H1 (cell line): ENCODE data around the gene CELF1. TPM values are rescaled to one million over a fixed set of nuclear protein-coding genes. Genes with fewer than 3 reads are reported as not detected.

ENCODE experiments used
- CTCF ChIA-PET: fragments of 300-600 bp; sonication (Branson Sonifier 250); formaldehyde crosslinking; loops from one replicate; lab custom pipeline; 2021; ENCODE audit not compliant: partially characterized antibody; lab: Charles Lee
- POLR2A ChIA-PET: fragments of 300-600 bp; sonication (Branson Sonifier 250); formaldehyde crosslinking; loops from one replicate; lab custom pipeline; 2021; ENCODE audit warnings: inconsistent platforms; ENCODE audit not compliant: partially characterized antibody; lab: Charles Lee
- DNase-seq, 2 experiments: peaks; one replicate each; pipeline versions ENCODE4 v3.0.0 to v3.0.0-alpha.2; 2010 to 2022; ENCODE audit warnings: low spot score in 2 of 2, low read depth in 1 of 2, mixed read lengths in 1 of 2
- FAIRE-seq: peaks from 2 replicates; lab custom pipeline; 2011; peaks lifted over from hg19 to GRCh38; lab: Jason Lieb, UNC
- H2AFZ ChIP-seq: 2 replicates; pipeline ENCODE4 v1.8.1; 2012; ENCODE audit warnings: low read length, inconsistent platforms
- H2AK5ac ChIP-seq: 2 replicates; pipeline ENCODE4 v1.6.1; 2013; ENCODE audit warnings: low read depth, low read length
- H2BK120ac ChIP-seq: replicated peaks from 2 replicates; pipeline ENCODE3; 2013; ENCODE audit warnings: low read depth, low read length, inconsistent platforms
- H2BK12ac ChIP-seq: 2 replicates; pipeline ENCODE4 v1.6.1; 2013; ENCODE audit warnings: low read depth, low read length
- H2BK15ac ChIP-seq: 2 replicates; pipeline ENCODE4 v1.6.1; 2013; ENCODE audit warnings: low read length
- H2BK20ac ChIP-seq: 2 replicates; pipeline ENCODE4 v1.6.1; 2013; ENCODE audit warnings: low read length
- H2BK5ac ChIP-seq: 2 replicates; pipeline ENCODE4 v1.6.1; 2013; ENCODE audit warnings: low read depth, low read length
- H3K14ac ChIP-seq: 2 replicates; pipeline ENCODE4 v1.6.1; 2013; ENCODE audit warnings: inconsistent platforms; ENCODE audit not compliant: insufficient read length
- H3K18ac ChIP-seq: 2 replicates; pipeline ENCODE4 v1.6.1; 2013; ENCODE audit warnings: low read length; ENCODE audit errors: extremely low read depth
- H3K23ac ChIP-seq: 2 replicates; pipeline ENCODE4 v1.6.1; 2013; ENCODE audit warnings: inconsistent platforms; ENCODE audit not compliant: insufficient read length
- H3K23me2 ChIP-seq: 2 replicates; pipeline ENCODE4 v1.6.1; 2013; ENCODE audit warnings: low read depth, low read length
- H3K27ac ChIP-seq: 2 replicates; pipeline ENCODE4 v1.6.1; 2011; ENCODE audit warnings: low read depth, low read length, inconsistent platforms
- H3K27me3 ChIP-seq, 4 experiments: replicated peaks in 1 of 4; 1 replicate in 1 of 4; 2 replicates in 3 of 4; pipeline versions ENCODE4 v1.6.1 to v1.8.1; 2011 to 2013; ENCODE audit warnings: low read length in 3 of 4, mild to moderate bottlenecking in 3 of 4, inconsistent platforms in 2 of 4, mixed read lengths in 2 of 4, moderate library complexity in 1 of 4; ENCODE audit not compliant: control insufficient read depth in 3 of 4, insufficient read depth in 3 of 4; ENCODE audit errors: extremely low read depth in 1 of 4
- H3K36me3 ChIP-seq, 4 experiments: 2 replicates each; pipeline versions ENCODE4 v1.6.1 to v1.8.1; 2011 to 2013; ENCODE audit warnings: mild to moderate bottlenecking in 4 of 4, low read length in 3 of 4, moderate library complexity in 2 of 4, control low read depth in 1 of 4, inconsistent platforms in 1 of 4; ENCODE audit not compliant: insufficient read depth in 4 of 4, control insufficient read depth in 2 of 4
- H3K4ac ChIP-seq: replicated peaks from 2 replicates; pipeline ENCODE3; 2013; ENCODE audit warnings: low read length, low read depth, mixed read lengths, inconsistent platforms; ENCODE audit not compliant: insufficient read length
- H3K4me1 ChIP-seq, 4 experiments: replicated peaks in 1 of 4; 1 replicate in 1 of 4; 2 replicates in 3 of 4; pipeline versions ENCODE4 v1.6.1 to v1.8.1; 2011 to 2013; ENCODE audit warnings: low read length in 3 of 4, inconsistent platforms in 2 of 4, mixed read lengths in 1 of 4; ENCODE audit not compliant: insufficient read depth in 4 of 4, control insufficient read depth in 3 of 4
- H3K4me2 ChIP-seq, 2 experiments: 2 replicates each; pipeline versions ENCODE4 v1.6.1 to v1.8.1; 2011 to 2013; ENCODE audit warnings: low read depth in 2 of 2, low read length in 2 of 2, control low read depth in 1 of 2, inconsistent platforms in 1 of 2, mild to moderate bottlenecking in 1 of 2; ENCODE audit not compliant: insufficient read depth in 1 of 2
- H3K4me3 ChIP-seq, 4 experiments: fragments of 200-600, 300-600 bp in 1 of 4; sonication (generic), shearing (Covaris generic), sonication (Bioruptor Twin) in 1 of 4; 2 replicates each; pipeline versions ENCODE4 v1.5.1 to v1.8.1; 2011 to 2016; ENCODE audit warnings: low read length in 4 of 4, low read depth in 3 of 4, control low read depth in 2 of 4, inconsistent platforms in 2 of 4, mild to moderate bottlenecking in 2 of 4, mixed read lengths in 1 of 4, moderate library complexity in 1 of 4; ENCODE audit not compliant: insufficient read depth in 2 of 4; ENCODE audit errors: extremely low read depth in 1 of 4
- H3K56ac ChIP-seq: replicated peaks from 2 replicates; pipeline ENCODE3; 2013; ENCODE audit warnings: low read depth, mild to moderate bottlenecking, mixed read lengths, low read length, inconsistent platforms; ENCODE audit not compliant: insufficient read length
- H3K79me1 ChIP-seq: 2 replicates; pipeline ENCODE4 v1.6.1; 2013; ENCODE audit warnings: low read depth, low read length, control low read depth
- H3K79me2 ChIP-seq, 2 experiments: 2 replicates each; pipeline versions ENCODE4 v1.6.1 to v1.8.1; 2012 to 2013; ENCODE audit warnings: low read length in 2 of 2, mild to moderate bottlenecking in 2 of 2, inconsistent platforms in 1 of 2; ENCODE audit not compliant: insufficient read depth in 2 of 2, control insufficient read depth in 1 of 2
- H3K9ac ChIP-seq, 4 experiments: replicated peaks in 1 of 4; 1 replicate in 1 of 4; 2 replicates in 3 of 4; pipeline versions ENCODE4 v1.6.1 to v1.8.1; 2011 to 2013; ENCODE audit warnings: low read depth in 3 of 4, low read length in 3 of 4, control low read depth in 2 of 4, mild to moderate bottlenecking in 2 of 4, moderate library complexity in 2 of 4, inconsistent platforms in 1 of 4; ENCODE audit errors: extremely low read depth in 1 of 4
- H3K9me3 ChIP-seq, 2 experiments: 2 replicates each; pipeline versions ENCODE4 v1.6.1 to v1.8.1; 2012 to 2013; ENCODE audit warnings: mild to moderate bottlenecking in 2 of 2, moderate library complexity in 2 of 2, control low read depth in 1 of 2, inconsistent platforms in 1 of 2, low read depth in 1 of 2, low read length in 1 of 2, mixed read lengths in 1 of 2; ENCODE audit not compliant: insufficient read depth in 2 of 2
- H4K20me1 ChIP-seq, 2 experiments: replicated peaks in 1 of 2; 2 replicates each; pipeline versions ENCODE3 to v1.8.1; 2011 to 2013; ENCODE audit warnings: inconsistent platforms in 2 of 2, low read length in 2 of 2, mild to moderate bottlenecking in 1 of 2; ENCODE audit not compliant: insufficient read depth in 2 of 2, control insufficient read depth in 1 of 2
- H4K5ac ChIP-seq: 2 replicates; pipeline ENCODE4 v1.6.1; 2013; ENCODE audit warnings: low read length, low read depth, mixed read lengths, inconsistent platforms; ENCODE audit not compliant: insufficient read length
- H4K8ac ChIP-seq: 2 replicates; pipeline ENCODE4 v1.8.0; 2013; ENCODE audit warnings: mild to moderate bottlenecking, moderate library complexity, low read length, inconsistent platforms; ENCODE audit not compliant: insufficient read depth; ENCODE audit errors: extremely low read depth
- H4K91ac ChIP-seq: replicated peaks from 2 replicates; pipeline ENCODE3; 2013; ENCODE audit warnings: low read length, mixed read lengths, inconsistent platforms; ENCODE audit not compliant: insufficient read length
- CEBPB ChIP-seq: IDR thresholded peaks from 2 replicates; pipeline ENCODE4 v1.6.1; 2012; ENCODE audit warnings: low read depth, low read length
- CHD1 ChIP-seq: IDR thresholded peaks from 2 replicates; pipeline ENCODE4 v1.6.1; 2012; ENCODE audit warnings: low read depth, low read length, improper control_type of control experiment
- CTBP2 ChIP-seq: IDR thresholded peaks from 2 replicates; pipeline ENCODE4 v1.7.0; 2011; ENCODE audit warnings: borderline replicate concordance, mild to moderate bottlenecking, moderate library complexity, mixed read lengths, low read length; ENCODE audit not compliant: insufficient read depth, insufficient read length
- FOSL1 ChIP-seq: IDR thresholded peaks from 2 replicates; pipeline ENCODE4 v1.6.1; 2011; ENCODE audit warnings: mild to moderate bottlenecking, low read depth, low read length, moderate library complexity; ENCODE audit not compliant: insufficient read depth
- MAFK ChIP-seq: IDR thresholded peaks from 2 replicates; pipeline ENCODE4 v1.6.1; 2012; ENCODE audit warnings: low read depth, mild to moderate bottlenecking, improper control_type of control experiment, low read length
- POLR2A ChIP-seq, 2 experiments: IDR thresholded peaks; 1 replicate in 1 of 2; 2 replicates in 1 of 2; pipeline ENCODE4 v1.6.1; 2011; ENCODE audit warnings: low read depth in 2 of 2, low read length in 2 of 2, mild to moderate bottlenecking in 2 of 2; ENCODE audit errors: control extremely low read depth in 1 of 2
- RAD21 ChIP-seq, 2 experiments: IDR thresholded peaks in 1 of 2; conservative IDR thresholded peaks in 1 of 2; 2 replicates each; pipeline ENCODE4 v1.6.1; 2011; ENCODE audit warnings: low read depth in 2 of 2, low read length in 2 of 2, improper control_type of control experiment in 1 of 2, inconsistent platforms in 1 of 2, mild to moderate bottlenecking in 1 of 2, moderate library complexity in 1 of 2
- SAP30 ChIP-seq: fragments of 300-600 bp; sonication (generic); IDR thresholded peaks from 2 replicates; pipeline ENCODE4 v1.7.1; 2012; ENCODE audit warnings: low read length, moderate library complexity, mild to moderate bottlenecking, inconsistent platforms; ENCODE audit not compliant: insufficient read depth, insufficient replicate concordance
- SIX5 ChIP-seq: IDR thresholded peaks from 2 replicates; pipeline ENCODE4 v1.6.1; 2011; ENCODE audit warnings: mild to moderate bottlenecking, low read depth, low read length
- TAF7 ChIP-seq: optimal IDR thresholded peaks from 2 replicates; pipeline ENCODE3; 2011; ENCODE audit warnings: low read depth, mild to moderate bottlenecking, inconsistent platforms, low read length, moderate library complexity, borderline replicate concordance
- TEAD4 ChIP-seq: IDR thresholded peaks from 2 replicates; pipeline ENCODE4 v1.6.1; 2012; ENCODE audit warnings: low read depth, low read length, inconsistent platforms, mixed read lengths
- WGBS, 2 experiments: shearing (Covaris generic) in 1 of 2; methylation state at CpG; one replicate each; pipeline versions ENCODE4 v1.1.6 to v1.1.7; 2013 to 2015; ENCODE audit warnings: low lambda C conversion rate in 2 of 2, mixed read lengths in 2 of 2, inconsistent platforms in 1 of 2, low coverage in 1 of 2, missing lambda C conversion rate in 1 of 2; ENCODE audit not compliant: insufficient replicate concordance in 2 of 2, insufficient coverage in 1 of 2, insufficient read length in 1 of 2; ENCODE audit errors: extremely low coverage in 1 of 2, missing lambda C conversion rate in 1 of 2; 5-methylcytosine and 5-hydroxymethylcytosine counted together
- polyA plus RNA-seq, 7 experiments: library from polyadenylated mRNA; depleted of rRNA in 3 of 7; stranded (reverse) in 5 of 7; unstranded in 2 of 7; fragments of >200 nt in 5 of 7; fragments of 200-250 nt in 2 of 7; gene quantifications; 1 replicate in 5 of 7; 2 replicates in 1 of 7; 4 replicates in 1 of 7; pipeline versions ENCODE4 v1.2.1 to v1.2.3, GENCODE V29; 2011 to 2013; ENCODE audit warnings: missing spikeins in 2 of 7, mixed read lengths in 2 of 7
- total RNA-seq: library from RNA; stranded (reverse); fragmentation: NEBNext Ultra II Directional; extraction: Animal tissue kit (Norgen Biotek cat#: 25700); gene quantifications from 2 replicates; pipeline ENCODE4 v1.2.1, GENCODE V29; 2021
- TF ChIP-seq, protein P1 (sequence below): IDR thresholded peaks from 2 replicates; pipeline ENCODE4 v1.6.1; 2012; ENCODE audit warnings: low read length, inconsistent platforms

CELF1 gene
- total and polyA plus RNA-seq, 2 of the 8 experiments (the other 6 are each of a cell fraction or from before 2014, with no cell fraction given) = 131 to 197 TPM

DNA sequence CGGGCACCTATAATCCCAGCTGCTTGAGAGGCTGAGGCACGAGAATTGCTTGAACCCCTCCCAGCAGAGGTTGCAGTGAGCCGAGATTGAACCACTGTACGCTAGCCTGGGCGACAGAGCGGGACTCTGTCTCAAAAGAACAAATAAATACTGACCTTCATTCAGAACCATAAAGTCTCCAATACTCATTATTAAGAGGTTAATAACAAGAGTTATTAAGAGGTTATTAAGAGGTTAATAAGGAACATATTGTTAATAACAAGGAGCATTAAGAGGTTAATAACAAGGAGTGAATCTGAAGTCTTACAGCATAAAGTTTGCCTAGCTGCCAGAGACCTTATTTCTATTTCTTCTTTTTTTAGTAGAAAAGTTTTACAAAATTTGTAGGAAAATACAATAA is 7.6 kb downstream of the CELF1 start:
- Histone ChIP-seq H4K20me1 (peaks cover 25 to 31% of the 10 kb centered on the region in 2 experiments), H2BK15ac (no peak overlapping the region), H3K27ac (no peak overlapping the region), H3K4ac (no peak overlapping the region), H3K4me3 (no peak overlapping the region), H4K5ac (no peak overlapping the region), H3K18ac (no peak overlapping the region), H3K36me3 (no peaks in the 10 kb centered on the region; a peak in 2 of 8 replicates), H2BK12ac (no peak overlapping the region), H3K23me2 (no peaks in the 10 kb centered on the region), H4K8ac (no peak overlapping the region), H3K23ac (no peak overlapping the region), H2AK5ac (no peak overlapping the region), H3K4me2 (no peak overlapping the region), H3K4me1 (peaks cover 0 to 2% (median 0%) of the 10 kb centered on the region in 4 experiments; a peak in 1 of 7 replicates), H3K56ac (no peak overlapping the region), H3K79me2 (peaks cover 63 to 99% of the 10 kb centered on the region in 2 experiments), H2BK120ac (no peak overlapping the region), H3K14ac (no peak overlapping the region), H3K27me3 (no peaks in the 10 kb centered on the region), H3K79me1 (peaks cover 2% of the 10 kb centered on the region), H4K91ac (no peak overlapping the region), H2AFZ (no peak overlapping the region), H2BK5ac (no peak overlapping the region), H2BK20ac (no peak overlapping the region), H3K9ac (no peak overlapping the region), H3K9me3 (no peaks in the 10 kb centered on the region)
- no peak for FAIRE-seq
- ChIA-PET CTCF (interaction anchor here (0.6 to 0.7 kb wide), 3 partner anchors 14 to 286 kb away, joined by 3 read pairs; no protein-coding TSS in a partner anchor), POLR2A (interaction anchor here (1.1 to 2.8 kb wide), 5 partner anchors 9 to 29 kb away, joined by 3 to 7 read pairs (median 5); partner anchors contain the start of gene PTPMT1)
- 100% methylated on average over 6 of the region's 6 CpGs; no CpG with 5 or more reads in 1 of the 2 experiments for WGBS, 2 experiments
- no peak for DNase-seq
- TF ChIP-seq MAFK (no peak), CHD1 (no peak), TEAD4 (no peak), TAF7 (no peak), POLR2A (IDR thresholded peaks at IDR 0.05; ENCODE audit: control extremely low read depth in 1 of 2, low read depth in 2 of 2, low read length in 2 of 2) (no peak), CEBPB (no peak), RAD21 (IDR thresholded peaks at IDR 0.05 in 1 of 2, conservative IDR thresholded peaks at IDR 0.05 in 1 of 2; ENCODE audit: low read depth in 2 of 2, low read length in 2 of 2) (no peak), CTBP2 (no peak), SAP30 (no peak), SIX5 (no peak), FOSL1 (no peak)
- TF ChIP-seq, protein P1, sequence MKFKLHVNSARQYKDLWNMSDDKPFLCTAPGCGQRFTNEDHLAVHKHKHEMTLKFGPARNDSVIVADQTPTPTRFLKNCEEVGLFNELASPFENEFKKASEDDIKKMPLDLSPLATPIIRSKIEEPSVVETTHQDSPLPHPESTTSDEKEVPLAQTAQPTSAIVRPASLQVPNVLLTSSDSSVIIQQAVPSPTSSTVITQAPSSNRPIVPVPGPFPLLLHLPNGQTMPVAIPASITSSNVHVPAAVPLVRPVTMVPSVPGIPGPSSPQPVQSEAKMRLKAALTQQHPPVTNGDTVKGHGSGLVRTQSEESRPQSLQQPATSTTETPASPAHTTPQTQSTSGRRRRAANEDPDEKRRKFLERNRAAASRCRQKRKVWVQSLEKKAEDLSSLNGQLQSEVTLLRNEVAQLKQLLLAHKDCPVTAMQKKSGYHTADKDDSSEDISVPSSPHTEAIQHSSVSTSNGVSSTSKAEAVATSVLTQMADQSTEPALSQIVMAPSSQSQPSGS = no peak
